Stimulated activated memory B cell treated with anti-CD40 and anti-IgM and Interleukin-4, amounts not matched to agents 10 μg/mL and 1 μg/mL and 100 μg/mL, for 72 hours (primary cell): ENCODE data around the gene SPATA18.
A peak's percentile ranks its signal among the peaks of the same experiment; 100 is the strongest.

Source experiments
- ATAC-seq: fragments of 150-1000 bp; cut with Tn5 transposase; 2 replicates; pipeline ENCODE4 v1.10.0; 2021
- H3K27ac Mint-ChIP-seq: one replicate; pipeline ENCODE4 v1.8.0; 2022; ENCODE audit warnings: mild to moderate bottlenecking, mixed read lengths
- H3K27me3 Mint-ChIP-seq: one replicate; pipeline ENCODE4 v1.8.0; 2022; ENCODE audit warnings: mixed read lengths
- H3K36me3 Mint-ChIP-seq: one replicate; pipeline ENCODE4 v1.8.0; 2022; ENCODE audit warnings: mixed read lengths
- H3K4me1 Mint-ChIP-seq: one replicate; pipeline ENCODE4 v1.8.0; 2022; ENCODE audit warnings: mixed read lengths
- H3K4me3 Mint-ChIP-seq: one replicate; pipeline ENCODE4 v1.8.0; 2022; ENCODE audit warnings: mild to moderate bottlenecking, moderate library complexity, mixed read lengths
- H3K9me3 Mint-ChIP-seq: one replicate; pipeline ENCODE4 v1.8.0; 2022; ENCODE audit warnings: mixed read lengths

Gene SPATA18, protein sequence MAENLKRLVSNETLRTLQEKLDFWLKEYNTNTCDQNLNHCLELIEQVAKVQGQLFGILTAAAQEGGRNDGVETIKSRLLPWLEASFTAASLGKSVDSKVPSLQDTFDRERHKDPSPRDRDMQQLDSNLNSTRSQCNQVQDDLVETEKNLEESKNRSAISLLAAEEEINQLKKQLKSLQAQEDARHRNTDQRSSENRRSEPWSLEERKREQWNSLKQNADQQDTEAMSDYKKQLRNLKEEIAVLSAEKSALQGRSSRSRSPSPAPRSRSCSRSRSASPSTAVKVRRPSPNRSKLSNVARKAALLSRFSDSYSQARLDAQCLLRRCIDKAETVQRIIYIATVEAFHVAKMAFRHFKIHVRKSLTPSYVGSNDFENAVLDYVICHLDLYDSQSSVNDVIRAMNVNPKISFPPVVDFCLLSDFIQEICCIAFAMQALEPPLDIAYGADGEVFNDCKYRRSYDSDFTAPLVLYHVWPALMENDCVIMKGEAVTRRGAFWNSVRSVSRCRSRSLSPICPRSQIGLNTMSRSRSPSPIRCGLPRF

GRCh38 chr4:52051213-52051614 is at the start of gene SPATA18:
SPATA18 (plus strand) TSS chr4:52051304; CDS start chr4:52051705, 401 bp downstream.
- Mint-ChIP-seq H3K27ac (no peak within 1 kb of the TSS), H3K36me3 (no peaks in the 10 kb centered on the region), H3K4me1 (peaks cover 13% of the 10 kb centered on the region), H3K9me3 (no peaks in the 10 kb centered on the region), H3K4me3 (peak within 1 kb of the TSS; percentile 77), H3K27me3 (peaks cover 66% of the 10 kb centered on the region)
- ATAC-seq = peak; percentile 81

DNA sequence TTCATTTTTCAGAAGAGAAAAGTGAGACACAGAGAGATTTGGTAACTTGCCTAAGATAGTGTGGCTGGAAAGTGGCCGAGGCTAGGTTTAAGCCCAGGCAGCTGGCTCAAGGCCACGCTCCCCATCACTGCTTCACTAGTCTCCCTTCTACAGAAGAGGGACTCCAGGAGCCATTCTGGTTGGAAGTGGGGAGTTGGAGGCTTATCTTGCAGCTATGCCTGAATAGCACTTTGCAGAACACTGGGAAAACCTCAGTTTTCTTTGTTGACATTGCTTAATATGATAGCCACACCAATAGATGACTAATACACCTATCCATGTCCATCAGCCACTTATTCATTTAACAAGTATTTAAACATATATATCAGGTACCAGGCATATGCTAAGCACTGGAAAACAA is 49.5 kb upstream of the SPATA18 start:
- no peaks in the 10 kb centered on the region for H3K27me3 Mint-ChIP-seq
- H3K36me3 Mint-ChIP-seq = no peaks in the 10 kb centered on the region
- H3K4me1 Mint-ChIP-seq = no peaks in the 10 kb centered on the region
- no peak overlapping the region for H3K4me3 Mint-ChIP-seq
- no peaks in the 10 kb centered on the region for H3K9me3 Mint-ChIP-seq
- no peak for ATAC-seq
- no peak overlapping the region for H3K27ac Mint-ChIP-seq

GRCh38 chr4:52004414-52004813 is 46.7 kb upstream of the SPATA18 start:
- H3K9me3 Mint-ChIP-seq = peaks cover 2% of the 10 kb centered on the region
- no peak for ATAC-seq
- no peak overlapping the region for H3K27ac Mint-ChIP-seq
- no peaks in the 10 kb centered on the region for H3K36me3 Mint-ChIP-seq
- H3K4me1 Mint-ChIP-seq = no peaks in the 10 kb centered on the region
- H3K4me3 Mint-ChIP-seq = no peak overlapping the region
- H3K27me3 Mint-ChIP-seq = no peaks in the 10 kb centered on the region

GRCh38 chr4:52005604-52006273 is 45.4 kb upstream of the SPATA18 start:
- Mint-ChIP-seq H3K27ac (no peak overlapping the region), H3K27me3 (no peaks in the 10 kb centered on the region), H3K4me1 (no peaks in the 10 kb centered on the region), H3K4me3 (no peak overlapping the region), H3K9me3 (peaks cover 2% of the 10 kb centered on the region), H3K36me3 (no peaks in the 10 kb centered on the region)
- ATAC-seq = no peak

GRCh38 chr4:52006887-52007286 is 44.2 kb upstream of the SPATA18 start:
- Mint-ChIP-seq H3K9me3 (peaks cover 2% of the 10 kb centered on the region), H3K27ac (no peak overlapping the region), H3K36me3 (no peaks in the 10 kb centered on the region), H3K27me3 (no peaks in the 10 kb centered on the region), H3K4me3 (no peak overlapping the region), H3K4me1 (no peaks in the 10 kb centered on the region)
- ATAC-seq = no peak

DNA sequence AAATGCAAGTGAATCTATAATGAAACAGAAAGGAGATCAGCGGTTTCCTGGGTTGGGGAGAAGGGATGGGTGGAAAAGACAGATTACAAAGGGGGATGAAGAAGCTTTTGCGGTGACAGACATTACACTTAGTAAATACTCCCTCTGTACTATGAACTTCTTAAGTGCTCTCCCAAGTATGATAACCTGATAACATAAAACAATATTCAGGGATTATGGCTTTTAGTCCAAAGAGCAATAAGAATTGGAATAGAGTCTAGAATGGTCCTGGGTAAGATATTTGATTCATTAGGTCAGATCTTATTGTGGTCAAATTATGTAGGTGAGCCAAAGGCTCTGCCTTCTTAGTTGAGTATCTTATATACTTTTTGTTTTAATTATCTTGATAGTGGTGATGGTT is 40.1 kb upstream of the SPATA18 start:
- ATAC-seq = no peak
- H3K9me3 Mint-ChIP-seq = peaks cover 2% of the 10 kb centered on the region
- H3K27me3 Mint-ChIP-seq = no peaks in the 10 kb centered on the region
- peaks cover 6% of the 10 kb centered on the region for H3K4me1 Mint-ChIP-seq
- peaks cover 4% of the 10 kb centered on the region for H3K36me3 Mint-ChIP-seq
- no peak overlapping the region for H3K4me3 Mint-ChIP-seq
- no peak overlapping the region for H3K27ac Mint-ChIP-seq

DNA sequence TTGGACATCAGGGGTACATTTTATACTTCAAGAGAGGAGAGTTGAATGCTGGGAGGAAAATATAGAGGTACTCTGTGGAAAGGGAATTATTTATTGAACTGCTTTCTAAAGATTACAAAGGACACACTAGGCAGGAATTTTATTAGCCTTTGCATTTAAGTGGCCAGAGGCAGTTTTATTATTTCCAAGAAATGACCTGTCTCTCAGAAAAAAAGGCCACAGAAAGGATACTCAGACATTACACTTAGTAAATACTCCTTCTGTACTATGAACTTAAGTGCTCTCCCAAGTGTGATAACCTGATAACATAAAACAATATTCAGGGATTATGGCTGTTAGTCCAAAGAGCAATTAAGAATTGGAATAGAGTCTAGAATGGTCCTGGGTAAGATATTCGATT is 38.5 kb upstream of the SPATA18 start:
- ATAC-seq = no peak
- Mint-ChIP-seq H3K36me3 (peaks cover 4% of the 10 kb centered on the region), H3K4me3 (no peak overlapping the region), H3K27ac (no peak overlapping the region), H3K9me3 (peaks cover 2% of the 10 kb centered on the region), H3K4me1 (peaks cover 6% of the 10 kb centered on the region), H3K27me3 (no peaks in the 10 kb centered on the region)

- Mint-ChIP-seq H3K36me3 (peaks cover 4% of the 10 kb centered on the region), H3K27me3 (no peaks in the 10 kb centered on the region), H3K9me3 (no peaks in the 10 kb centered on the region), H3K27ac (no peak overlapping the region), H3K4me1 (peaks cover 6% of the 10 kb centered on the region), H3K4me3 (no peak overlapping the region)
- no peak for ATAC-seq
Observed at GRCh38 chr4:52014903-52015302, 36.2 kb upstream of the SPATA18 start.

GRCh38 chr4:52015366-52015765 is 35.7 kb upstream of the SPATA18 start:
- H3K27me3 Mint-ChIP-seq = no peaks in the 10 kb centered on the region
- ATAC-seq = no peak
- H3K36me3 Mint-ChIP-seq = peaks cover 4% of the 10 kb centered on the region
- H3K27ac Mint-ChIP-seq = no peak overlapping the region
- H3K4me1 Mint-ChIP-seq = peaks cover 6% of the 10 kb centered on the region
- no peak overlapping the region for H3K4me3 Mint-ChIP-seq
- no peaks in the 10 kb centered on the region for H3K9me3 Mint-ChIP-seq

- Mint-ChIP-seq H3K4me3 (no peak overlapping the region), H3K36me3 (peaks cover 4% of the 10 kb centered on the region), H3K4me1 (peaks cover 6% of the 10 kb centered on the region), H3K27ac (no peak overlapping the region), H3K27me3 (no peaks in the 10 kb centered on the region), H3K9me3 (no peaks in the 10 kb centered on the region)
- no peak for ATAC-seq
Observed at GRCh38 chr4:52016981-52017380, 34.1 kb upstream of the SPATA18 start.

GRCh38 chr4:52017814-52018213 is 33.3 kb upstream of the SPATA18 start:
- no peaks in the 10 kb centered on the region for H3K9me3 Mint-ChIP-seq
- peaks cover 6% of the 10 kb centered on the region for H3K4me1 Mint-ChIP-seq
- no peaks in the 10 kb centered on the region for H3K27me3 Mint-ChIP-seq

DNA sequence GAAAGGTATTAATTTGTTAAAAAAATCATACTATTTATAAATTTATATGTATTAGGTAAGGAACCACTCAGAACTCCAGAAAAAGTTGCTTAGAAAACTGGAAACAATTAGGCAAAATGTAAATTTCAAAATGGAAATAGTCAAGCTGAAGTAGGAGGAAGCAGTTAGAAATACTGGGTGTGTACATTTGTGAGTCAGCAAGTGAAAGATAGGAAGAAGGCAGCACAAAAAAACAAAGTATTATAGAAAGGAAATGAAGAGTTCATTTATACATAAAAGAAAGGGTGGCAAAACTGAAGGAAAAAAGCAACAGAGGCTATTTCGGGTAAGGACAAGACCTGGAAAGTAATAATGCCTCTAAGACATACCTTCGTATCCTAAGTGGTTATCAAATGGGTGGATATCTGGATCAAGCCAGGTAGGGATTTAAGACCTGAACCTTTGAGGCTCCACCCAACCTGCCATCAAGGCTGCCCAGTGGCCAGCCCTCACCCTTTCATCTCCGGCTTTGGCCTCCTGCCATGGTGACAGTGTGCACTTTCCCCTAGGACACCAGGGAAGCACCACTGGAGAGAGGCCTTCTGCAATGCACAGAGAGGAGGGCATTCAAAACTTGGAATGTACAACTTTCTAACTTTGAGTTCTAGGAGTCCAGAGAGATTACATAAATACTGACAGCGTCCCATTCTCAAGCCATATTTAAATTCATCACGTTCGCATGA is 31.0 kb upstream of the SPATA18 start, which contains the start of gene LRRC66:
Gene LRRC66 (minus strand): TSS at position 428 of the 722 bp plus-strand sequence. CDS start 2,750 bp downstream, outside the sequence.
- no peak for ATAC-seq
- H3K4me3 Mint-ChIP-seq = no peak within 1 kb of the TSS
- H3K4me1 Mint-ChIP-seq = peaks cover 1% of the 10 kb centered on the region
- no peaks in the 10 kb centered on the region for H3K9me3 Mint-ChIP-seq
- H3K27me3 Mint-ChIP-seq = no peaks in the 10 kb centered on the region
- H3K27ac Mint-ChIP-seq = no peak within 1 kb of the TSS
- H3K36me3 Mint-ChIP-seq = peaks cover 12% of the 10 kb centered on the region

More at GRCh38 chr4:52017814-52018213, 33.3 kb upstream of the SPATA18 start:
- ATAC-seq = no peak
- H3K27ac Mint-ChIP-seq = no peak overlapping the region
- no peaks in the 10 kb centered on the region for H3K36me3 Mint-ChIP-seq
- H3K4me3 Mint-ChIP-seq = no peak overlapping the region

- no peak overlapping the region for H3K27ac Mint-ChIP-seq
- H3K9me3 Mint-ChIP-seq = no peaks in the 10 kb centered on the region
- H3K36me3 Mint-ChIP-seq = peaks cover 39% of the 10 kb centered on the region
Observed at GRCh38 chr4:52028970-52029369, 22.1 kb upstream of the SPATA18 start.

DNA sequence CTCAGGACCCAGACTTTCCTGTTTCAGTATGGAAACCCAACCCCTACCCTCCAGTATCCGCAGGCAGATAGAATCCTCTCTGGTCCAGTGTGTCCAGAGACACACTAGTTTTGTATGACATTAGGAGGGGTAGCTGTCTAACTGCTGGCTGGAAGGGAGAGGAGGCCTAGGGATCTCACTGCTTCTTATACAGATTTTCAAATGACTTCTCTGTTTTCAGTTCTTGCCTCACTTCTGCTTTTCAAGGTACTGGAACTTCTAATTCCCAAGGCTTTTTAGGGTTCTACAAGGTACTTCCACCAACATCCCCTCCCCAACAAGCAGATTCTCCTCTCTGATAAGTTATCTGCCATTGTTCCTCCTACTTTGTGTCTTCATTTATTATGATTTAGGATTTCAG is 19.1 kb upstream of the SPATA18 start:
- ATAC-seq = no peak
- Mint-ChIP-seq H3K4me1 (peaks cover 34% of the 10 kb centered on the region), H3K4me3 (no peak overlapping the region), H3K9me3 (no peaks in the 10 kb centered on the region), H3K27me3 (no peaks in the 10 kb centered on the region), H3K36me3 (peaks cover 26% of the 10 kb centered on the region), H3K27ac (peak overlapping the region; percentile 20)

More at GRCh38 chr4:52028970-52029369, 22.1 kb upstream of the SPATA18 start:
- Mint-ChIP-seq H3K4me1 (peaks cover 14% of the 10 kb centered on the region), H3K4me3 (no peak overlapping the region), H3K27me3 (no peaks in the 10 kb centered on the region)
- ATAC-seq = no peak

DNA sequence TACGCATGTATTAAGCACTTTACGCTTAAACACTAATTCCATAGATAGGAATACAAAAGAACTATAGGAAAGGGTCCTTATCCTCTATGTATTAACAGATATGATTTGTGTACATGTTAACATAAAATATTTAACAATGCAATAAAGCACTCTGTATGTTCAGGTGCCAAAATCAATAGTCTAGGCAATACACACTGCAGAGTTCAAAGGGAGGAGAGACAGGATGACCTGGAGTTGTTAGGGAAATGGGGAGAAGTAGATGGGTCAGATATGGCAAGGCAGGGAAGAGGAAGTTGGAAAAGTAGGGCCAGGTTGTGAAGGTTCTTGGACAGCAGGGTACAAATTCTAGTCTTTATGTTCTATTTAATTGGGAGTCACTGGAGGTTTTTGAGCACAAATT is 15.9 kb upstream of the SPATA18 start:
- H3K9me3 Mint-ChIP-seq = no peaks in the 10 kb centered on the region
- no peaks in the 10 kb centered on the region for H3K27me3 Mint-ChIP-seq
- ATAC-seq = no peak

More for the DNA sequence above, 15.9 kb upstream of the SPATA18 start:
- H3K36me3 Mint-ChIP-seq = peaks cover 13% of the 10 kb centered on the region
- H3K4me3 Mint-ChIP-seq = no peak overlapping the region
- H3K27ac Mint-ChIP-seq = no peak overlapping the region
- H3K4me1 Mint-ChIP-seq = peaks cover 45% of the 10 kb centered on the region
